ENCODE measurements around the gene DCC.

Gene DCC

DNA sequence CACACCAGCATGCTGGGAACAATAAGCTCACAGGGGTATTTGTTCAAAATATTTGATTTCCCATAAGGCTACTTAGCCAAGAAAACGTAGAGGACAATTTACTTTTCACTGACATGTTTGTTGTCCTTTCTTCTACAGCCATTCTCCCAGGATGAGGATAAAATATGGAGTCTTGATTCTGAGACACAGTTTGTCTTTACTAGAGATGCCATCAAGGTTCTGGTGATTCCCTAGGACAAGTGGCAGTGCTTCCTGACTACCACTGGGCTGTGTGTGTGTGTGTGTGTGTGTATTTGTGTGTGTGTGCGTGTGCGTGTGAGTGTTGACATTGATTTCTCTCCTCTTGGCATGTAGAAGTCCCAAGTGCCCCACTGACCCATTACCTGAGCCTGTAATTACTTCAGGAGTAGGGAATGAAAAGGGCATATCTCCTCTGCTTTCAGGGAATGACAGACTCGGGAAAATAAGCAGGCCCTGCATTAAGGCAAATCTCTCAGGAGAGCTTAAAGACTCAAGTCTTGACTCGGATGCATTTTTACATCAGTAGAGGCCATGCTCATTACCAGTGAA is 761.6 kb downstream of the DCC start:
- H3K79me2 ChIP-seq = no peaks in the 10 kb centered on the region
- H3K27me3 ChIP-seq (ENCODE audit: control insufficient read depth, insufficient read depth, low read length) = no peaks in the 10 kb centered on the region
- no peaks in the 10 kb centered on the region for H3K9me3 ChIP-seq (ENCODE audit: control insufficient read depth, low read length)
- H3K36me3 ChIP-seq (ENCODE audit: control insufficient read depth, insufficient read depth, low read length) = no peaks in the 10 kb centered on the region
- H3K4me1 ChIP-seq = no peaks in the 10 kb centered on the region
- H3K27ac ChIP-seq = no peak overlapping the region
- TF ChIP-seq CTCF (IDR thresholded peaks at IDR 0.05) = no peak
- no peak overlapping the region for H3K9ac ChIP-seq
- no peak overlapping the region for H3K4me3 ChIP-seq (ENCODE audit: low read depth, low read length)
- no peak overlapping the region for H3K4me2 ChIP-seq (ENCODE audit: low read length)
- no peak overlapping the region for H2AFZ ChIP-seq

DNA sequence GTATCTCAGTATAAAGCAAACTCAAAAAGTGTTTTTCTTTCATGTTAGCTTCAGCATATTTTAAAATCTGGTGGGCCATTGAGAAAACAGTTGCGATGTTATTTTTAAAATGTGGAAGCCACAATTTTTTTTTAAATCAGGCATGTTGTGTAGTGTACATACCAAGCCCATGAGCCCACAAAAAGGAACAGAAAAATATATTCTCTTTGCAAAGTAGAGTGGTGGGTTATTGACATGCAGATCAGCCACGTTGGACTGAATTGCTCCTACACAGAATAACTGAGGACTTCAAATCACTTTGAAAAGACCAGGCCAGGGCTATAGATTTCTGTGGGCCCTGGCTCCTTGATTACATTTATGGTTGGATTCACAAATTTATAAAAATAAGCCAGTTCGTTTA is 774.4 kb downstream of the DCC start:
- H3K36me3 ChIP-seq (ENCODE audit: control insufficient read depth, insufficient read depth, low read length) = no peaks in the 10 kb centered on the region
- no peak for TF ChIP-seq CTCF (IDR thresholded peaks at IDR 0.05)
- H3K27me3 ChIP-seq (ENCODE audit: control insufficient read depth, insufficient read depth, low read length) = no peaks in the 10 kb centered on the region
- H3K9ac ChIP-seq = no peak overlapping the region
- no peak overlapping the region for H3K27ac ChIP-seq
- H3K4me3 ChIP-seq (ENCODE audit: low read depth, low read length) = no peak overlapping the region
- H3K4me1 ChIP-seq = no peaks in the 10 kb centered on the region
- no peaks in the 10 kb centered on the region for H3K79me2 ChIP-seq
- H3K4me2 ChIP-seq (ENCODE audit: low read length) = no peak overlapping the region
- no peak overlapping the region for H2AFZ ChIP-seq
- H3K9me3 ChIP-seq (ENCODE audit: control insufficient read depth, low read length) = no peaks in the 10 kb centered on the region

GRCh38 chr18:53115876-53116585 is 776.0 kb downstream of the DCC start:
- Histone ChIP-seq H3K36me3 (ENCODE audit: control insufficient read depth, insufficient read depth, low read length) (no peaks in the 10 kb centered on the region), H3K4me1 (no peaks in the 10 kb centered on the region), H3K27me3 (ENCODE audit: control insufficient read depth, insufficient read depth, low read length) (no peaks in the 10 kb centered on the region), H3K4me3 (ENCODE audit: low read depth, low read length) (no peak overlapping the region), H2AFZ (no peak overlapping the region), H3K79me2 (no peaks in the 10 kb centered on the region), H3K9ac (no peak overlapping the region), H3K9me3 (ENCODE audit: control insufficient read depth, low read length) (no peaks in the 10 kb centered on the region), H3K27ac (no peak overlapping the region), H3K4me2 (ENCODE audit: low read length) (no peak overlapping the region)
- TF ChIP-seq CTCF (IDR thresholded peaks at IDR 0.05) = no peak

DNA sequence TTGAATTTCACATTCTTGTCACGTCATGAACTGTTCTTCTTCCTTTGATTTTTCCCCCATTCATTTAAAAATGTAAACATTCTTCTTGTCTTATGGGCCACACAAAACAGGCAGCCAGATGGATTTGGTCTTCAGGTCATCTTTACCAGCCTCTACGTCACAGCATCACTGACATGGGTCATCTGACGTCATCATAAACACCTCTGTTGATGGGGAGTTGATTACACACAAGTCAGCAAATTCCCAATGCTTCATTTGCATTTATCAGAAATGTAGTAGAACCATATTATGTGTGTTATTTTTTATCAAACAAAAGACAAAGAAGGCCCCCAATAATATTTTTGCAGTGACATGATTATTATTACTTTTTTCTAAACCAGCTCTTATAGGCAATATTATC is 777.9 kb downstream of the DCC start:
- Histone ChIP-seq H3K27me3 (ENCODE audit: control insufficient read depth, insufficient read depth, low read length) (no peaks in the 10 kb centered on the region), H2AFZ (no peak overlapping the region), H3K9me3 (ENCODE audit: control insufficient read depth, low read length) (no peaks in the 10 kb centered on the region), H3K9ac (no peak overlapping the region), H3K4me2 (ENCODE audit: low read length) (no peak overlapping the region), H3K4me1 (no peaks in the 10 kb centered on the region), H3K4me3 (ENCODE audit: low read depth, low read length) (no peak overlapping the region), H3K36me3 (ENCODE audit: control insufficient read depth, insufficient read depth, low read length) (no peaks in the 10 kb centered on the region), H3K27ac (no peak overlapping the region), H3K79me2 (no peaks in the 10 kb centered on the region)
- no peak for TF ChIP-seq CTCF (IDR thresholded peaks at IDR 0.05)

- H3K9me3 ChIP-seq (ENCODE audit: control insufficient read depth, low read length) = no peaks in the 10 kb centered on the region
- H3K79me2 ChIP-seq = no peaks in the 10 kb centered on the region
- H3K27ac ChIP-seq = no peak overlapping the region
- H3K4me3 ChIP-seq (ENCODE audit: low read depth, low read length) = no peak overlapping the region
- no peak overlapping the region for H3K4me2 ChIP-seq (ENCODE audit: low read length)
- no peak for TF ChIP-seq CTCF (IDR thresholded peaks at IDR 0.05)
- H3K36me3 ChIP-seq (ENCODE audit: control insufficient read depth, insufficient read depth, low read length) = no peaks in the 10 kb centered on the region
- H3K4me1 ChIP-seq = no peaks in the 10 kb centered on the region
- H3K9ac ChIP-seq = no peak overlapping the region
- H2AFZ ChIP-seq = no peak overlapping the region
- no peaks in the 10 kb centered on the region for H3K27me3 ChIP-seq (ENCODE audit: control insufficient read depth, insufficient read depth, low read length)
Observed at GRCh38 chr18:53126210-53126609, 786.2 kb downstream of the DCC start.
